NCI-H187 treated with DMSO at 0.1 percent for 48 hours (cell line): ENCODE results near the gene MCF2L2.

Experiments used
- DNase-seq: peaks from one replicate; lab custom pipeline; 2025; lab: John Stamatoyannopoulos, UW

Gene MCF2L2

GRCh38 chr3:183324083-183324482, 104.3 kb downstream of the MCF2L2 start:
- DNase-seq, result no peak

- DNase-seq, result no peak
Observed at GRCh38 chr3:183319371-183319770, 109.0 kb downstream of the MCF2L2 start.

GRCh38 chr3:183318877-183319276, 109.5 kb downstream of the MCF2L2 start:
- DNase-seq, result no peak

- DNase-seq, result no peak
Observed at GRCh38 chr3:183317886-183318865, 110.2 kb downstream of the MCF2L2 start.

- DNase-seq, result no peak
Observed at GRCh38 chr3:183317271-183317670, 111.1 kb downstream of the MCF2L2 start.

- no peak for DNase-seq
Observed at GRCh38 chr3:183315739-183316138, 112.7 kb downstream of the MCF2L2 start.

- DNase-seq, result no peak
Observed at GRCh38 chr3:183313764-183314163, 114.7 kb downstream of the MCF2L2 start.

- no peak for DNase-seq
Observed at GRCh38 chr3:183313351-183313750, 115.1 kb downstream of the MCF2L2 start.

- no peak for DNase-seq
Observed at GRCh38 chr3:183312433-183312832, 116.0 kb downstream of the MCF2L2 start.

GRCh38 chr3:183310936-183311335, 117.5 kb downstream of the MCF2L2 start:
- DNase-seq, result no peak

GRCh38 chr3:183309276-183309675, 119.1 kb downstream of the MCF2L2 start:
- DNase-seq, result no peak

- no peak for DNase-seq
Observed at GRCh38 chr3:183308751-183309150, 119.7 kb downstream of the MCF2L2 start.

- DNase-seq, result no peak
Observed at GRCh38 chr3:183307749-183308148, 120.7 kb downstream of the MCF2L2 start.

GRCh38 chr3:183306798-183307671, 121.4 kb downstream of the MCF2L2 start:
- no peak for DNase-seq

- no peak for DNase-seq
Observed at GRCh38 chr3:183303690-183304089, 124.7 kb downstream of the MCF2L2 start.

GRCh38 chr3:183301937-183302580, 126.4 kb downstream of the MCF2L2 start:
- DNase-seq, result no peak

- no peak for DNase-seq
Observed at GRCh38 chr3:183300996-183301562, 127.3 kb downstream of the MCF2L2 start.

- DNase-seq, result no peak
Observed at GRCh38 chr3:183299976-183300375, 128.4 kb downstream of the MCF2L2 start.

GRCh38 chr3:183298701-183299153, 129.7 kb downstream of the MCF2L2 start:
- DNase-seq, result no peak

GRCh38 chr3:183296944-183297343, 131.5 kb downstream of the MCF2L2 start:
- DNase-seq, result no peak

- no peak for DNase-seq
Observed at GRCh38 chr3:183295211-183295610, 133.2 kb downstream of the MCF2L2 start.

- no peak for DNase-seq
Observed at GRCh38 chr3:183293966-183294365, 134.5 kb downstream of the MCF2L2 start.
